ENCODE data around the gene GLA.

DNA sequence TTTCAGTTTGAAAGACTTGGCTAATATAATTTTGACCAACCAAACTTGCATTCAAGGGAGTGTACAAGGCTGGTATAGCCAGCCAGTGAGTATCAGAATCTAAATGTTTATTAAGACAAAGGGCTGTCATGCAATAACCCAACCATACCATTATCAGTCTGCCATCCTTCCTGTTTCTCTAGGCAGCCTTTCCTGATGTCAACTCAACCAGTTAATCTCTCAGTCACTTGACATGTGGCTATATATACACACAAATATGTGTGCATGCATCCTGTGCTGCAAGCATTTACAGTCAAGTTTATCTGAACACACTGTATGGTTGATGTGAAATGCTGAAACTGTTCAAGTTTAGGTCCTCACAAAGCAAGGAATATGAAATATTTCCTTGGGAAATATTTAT is 38.9 kb downstream of the GLA start:
- TF ChIP-seq, protein P1, sequence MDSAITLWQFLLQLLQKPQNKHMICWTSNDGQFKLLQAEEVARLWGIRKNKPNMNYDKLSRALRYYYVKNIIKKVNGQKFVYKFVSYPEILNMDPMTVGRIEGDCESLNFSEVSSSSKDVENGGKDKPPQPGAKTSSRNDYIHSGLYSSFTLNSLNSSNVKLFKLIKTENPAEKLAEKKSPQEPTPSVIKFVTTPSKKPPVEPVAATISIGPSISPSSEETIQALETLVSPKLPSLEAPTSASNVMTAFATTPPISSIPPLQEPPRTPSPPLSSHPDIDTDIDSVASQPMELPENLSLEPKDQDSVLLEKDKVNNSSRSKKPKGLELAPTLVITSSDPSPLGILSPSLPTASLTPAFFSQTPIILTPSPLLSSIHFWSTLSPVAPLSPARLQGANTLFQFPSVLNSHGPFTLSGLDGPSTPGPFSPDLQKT (IDR thresholded peaks at IDR 0.05; ENCODE audit: borderline replicate concordance, low read depth, low read length) = no peak
- no peak for TF ChIP-seq ZNF221 (tag by site-specific recombination; IDR thresholded peaks at IDR 0.05; ENCODE audit: borderline replicate concordance)
- TF ChIP-seq ZNF155 (tag by site-specific recombination; IDR thresholded peaks at IDR 0.05) = no peak

Data from HEK293 (cell line).